Mononuclear cell (primary cell): ENCODE data around the gene PIR. TPM values are rescaled to one million over a fixed set of nuclear protein-coding genes. Genes with fewer than 3 reads are reported as not detected.

Experiments used
- H3K27me3 ChIP-seq: 2 replicates; pipeline ENCODE4 v1.6.0; 2011; ENCODE audit warnings: low read length, control low read depth; ENCODE audit not compliant: insufficient read depth
- H3K4me1 ChIP-seq: 2 replicates; pipeline ENCODE4 v1.5.1; 2011; ENCODE audit warnings: mild to moderate bottlenecking, low read length, control low read depth; ENCODE audit not compliant: insufficient read depth
- H3K4me3 ChIP-seq: 2 replicates; pipeline ENCODE4 v1.5.1; 2011; ENCODE audit warnings: mild to moderate bottlenecking, low read length, moderate library complexity
- H3K9me3 ChIP-seq: 2 replicates; pipeline ENCODE4 v1.5.1; 2011; ENCODE audit warnings: low read depth, mild to moderate bottlenecking, control low read depth, low read length
- total RNA-seq: library from RNA; depleted of rRNA; stranded (reverse); fragments of >200 nt; gene quantifications from one replicate; pipeline ENCODE4 v1.2.3, GENCODE V29; 2012

Gene PIR
- total RNA-seq, 1 donor = not detected

GRCh38 chrX:15501506-15501905 lies 8.4 kb upstream of the PIR start:
- Histone ChIP-seq H3K27me3 (no peaks in the 10 kb centered on the region), H3K4me3 (no peak overlapping the region), H3K9me3 (no peaks in the 10 kb centered on the region), H3K4me1 (no peaks in the 10 kb centered on the region)

GRCh38 chrX:15500497-15500966 lies 7.4 kb upstream of the PIR start, which contains the start of gene BMX:
Gene BMX (plus strand): TSS chrX:15500807. CDS start chrX:15508354, 7,547 bp downstream.
- H3K9me3 ChIP-seq = no peaks in the 10 kb centered on the region
- no peaks in the 10 kb centered on the region for H3K27me3 ChIP-seq

GRCh38 chrX:15499976-15500375 lies 6.8 kb upstream of the PIR start:
- no peak overlapping the region for H3K4me3 ChIP-seq
- H3K4me1 ChIP-seq = no peaks in the 10 kb centered on the region
- no peaks in the 10 kb centered on the region for H3K27me3 ChIP-seq
- H3K9me3 ChIP-seq = no peaks in the 10 kb centered on the region

More at GRCh38 chrX:15500497-15500966, 7.4 kb upstream of the PIR start, which contains the start of gene BMX:
- Histone ChIP-seq H3K4me3 (no peak within 1 kb of the TSS), H3K4me1 (no peaks in the 10 kb centered on the region)

GRCh38 chrX:15498741-15499140 lies 5.6 kb upstream of the PIR start:
- H3K4me3 ChIP-seq = no peak overlapping the region

GRCh38 chrX:15497865-15498264 lies 4.7 kb upstream of the PIR start:
- Histone ChIP-seq H3K9me3 (no peaks in the 10 kb centered on the region), H3K4me3 (no peak overlapping the region), H3K27me3 (no peaks in the 10 kb centered on the region), H3K4me1 (peaks cover 4% of the 10 kb centered on the region)

More at GRCh38 chrX:15498741-15499140, 5.6 kb upstream of the PIR start:
- no peaks in the 10 kb centered on the region for H3K27me3 ChIP-seq
- H3K9me3 ChIP-seq = no peaks in the 10 kb centered on the region
- H3K4me1 ChIP-seq = no peaks in the 10 kb centered on the region

GRCh38 chrX:15496824-15497223 lies 3.7 kb upstream of the PIR start:
- no peaks in the 10 kb centered on the region for H3K27me3 ChIP-seq

GRCh38 chrX:15495801-15496200 lies 2.7 kb upstream of the PIR start:
- Histone ChIP-seq H3K4me3 (no peak overlapping the region), H3K27me3 (no peaks in the 10 kb centered on the region), H3K4me1 (peaks cover 4% of the 10 kb centered on the region)

More at GRCh38 chrX:15496824-15497223, 3.7 kb upstream of the PIR start:
- Histone ChIP-seq H3K4me3 (no peak overlapping the region), H3K9me3 (no peaks in the 10 kb centered on the region), H3K4me1 (peaks cover 4% of the 10 kb centered on the region)

GRCh38 chrX:15492469-15492868 lies 664 bp downstream of the PIR start:
- H3K4me1 ChIP-seq = peaks cover 4% of the 10 kb centered on the region
- no peaks in the 10 kb centered on the region for H3K27me3 ChIP-seq
- H3K9me3 ChIP-seq = no peaks in the 10 kb centered on the region
- no peak overlapping the region for H3K4me3 ChIP-seq

More at GRCh38 chrX:15495801-15496200, 2.7 kb upstream of the PIR start:
- H3K9me3 ChIP-seq = no peaks in the 10 kb centered on the region

GRCh38 chrX:15483891-15484290 lies 9.2 kb downstream of the PIR start:
- Histone ChIP-seq H3K4me1 (no peaks in the 10 kb centered on the region), H3K27me3 (no peaks in the 10 kb centered on the region), H3K4me3 (no peak overlapping the region), H3K9me3 (no peaks in the 10 kb centered on the region)

- no peak overlapping the region for H3K4me3 ChIP-seq
- H3K4me1 ChIP-seq = no peaks in the 10 kb centered on the region
- no peaks in the 10 kb centered on the region for H3K27me3 ChIP-seq
- H3K9me3 ChIP-seq = no peaks in the 10 kb centered on the region
Measured at GRCh38 chrX:15475486-15475885, 17.6 kb downstream of the PIR start.

GRCh38 chrX:15475021-15475420 lies 18.1 kb downstream of the PIR start:
- no peaks in the 10 kb centered on the region for H3K9me3 ChIP-seq
- no peaks in the 10 kb centered on the region for H3K4me1 ChIP-seq
- no peak overlapping the region for H3K4me3 ChIP-seq
- H3K27me3 ChIP-seq = no peaks in the 10 kb centered on the region

GRCh38 chrX:15474028-15474427 lies 19.1 kb downstream of the PIR start:
- H3K27me3 ChIP-seq = no peaks in the 10 kb centered on the region
- no peaks in the 10 kb centered on the region for H3K4me1 ChIP-seq
- no peak overlapping the region for H3K4me3 ChIP-seq
- no peaks in the 10 kb centered on the region for H3K9me3 ChIP-seq

GRCh38 chrX:15472531-15472930 lies 20.6 kb downstream of the PIR start:
- no peaks in the 10 kb centered on the region for H3K9me3 ChIP-seq
- no peaks in the 10 kb centered on the region for H3K4me1 ChIP-seq
- H3K4me3 ChIP-seq = no peak overlapping the region
- no peaks in the 10 kb centered on the region for H3K27me3 ChIP-seq

- Histone ChIP-seq H3K27me3 (no peaks in the 10 kb centered on the region), H3K4me3 (no peak overlapping the region), H3K4me1 (no peaks in the 10 kb centered on the region), H3K9me3 (no peaks in the 10 kb centered on the region)
Measured at GRCh38 chrX:15471028-15471427, 22.1 kb downstream of the PIR start.

GRCh38 chrX:15469613-15470012 lies 23.5 kb downstream of the PIR start:
- Histone ChIP-seq H3K4me1 (no peaks in the 10 kb centered on the region), H3K27me3 (no peaks in the 10 kb centered on the region), H3K9me3 (no peaks in the 10 kb centered on the region), H3K4me3 (no peak overlapping the region)

- H3K4me1 ChIP-seq = no peaks in the 10 kb centered on the region
- no peaks in the 10 kb centered on the region for H3K27me3 ChIP-seq
- no peak overlapping the region for H3K4me3 ChIP-seq
- no peaks in the 10 kb centered on the region for H3K9me3 ChIP-seq
Measured at GRCh38 chrX:15468036-15468435, 25.1 kb downstream of the PIR start.
